Astrocyte (in vitro differentiated cells and primary cell): ENCODE results near the gene KLHDC10. TPM values are rescaled to one million over a fixed set of nuclear protein-coding genes. Genes with fewer than 3 reads are reported as not detected.
"Not testable (repeated sequence)": the region's sequence is repeated elsewhere in the genome, so short reads cannot be mapped to it uniquely, and the experiment has no call there.

Experiments used
- DNase-seq: peaks from one replicate; pipeline ENCODE4 v3.0.0-alpha.2; 2010; ENCODE audit warnings: low read depth
- FAIRE-seq: peaks from 2 replicates; lab custom pipeline; 2011; peaks lifted over from hg19 to GRCh38; lab: Jason Lieb, UNC
- H2AFZ ChIP-seq: 2 replicates; pipeline ENCODE4 v1.6.0; 2012; ENCODE audit warnings: low read depth, low read length, inconsistent platforms
- H3K27ac ChIP-seq: 2 replicates; pipeline ENCODE4 v1.5.1; 2011; ENCODE audit warnings: low read depth, low read length, inconsistent platforms
- H3K27me3 ChIP-seq: 2 replicates; pipeline ENCODE4 v1.6.0; 2011; ENCODE audit warnings: low read length, inconsistent platforms; ENCODE audit not compliant: insufficient read depth
- H3K36me3 ChIP-seq: 2 replicates; pipeline ENCODE4 v1.5.1; 2011; ENCODE audit warnings: low read length, inconsistent platforms; ENCODE audit not compliant: insufficient read depth
- H3K4me1 ChIP-seq: 2 replicates; pipeline ENCODE4 v1.5.1; 2011; ENCODE audit warnings: low read length, inconsistent platforms; ENCODE audit not compliant: insufficient read depth
- H3K4me2 ChIP-seq: 2 replicates; pipeline ENCODE4 v1.6.0; 2012; ENCODE audit warnings: low read length, inconsistent platforms
- H3K4me3 ChIP-seq: 2 replicates; pipeline ENCODE4 v1.5.1; 2011; ENCODE audit warnings: low read depth, mild to moderate bottlenecking, low read length, inconsistent platforms; ENCODE audit not compliant: insufficient read depth
- H3K79me2 ChIP-seq: 2 replicates; pipeline ENCODE4 v1.6.0; 2012; ENCODE audit warnings: mild to moderate bottlenecking, low read length, inconsistent platforms; ENCODE audit not compliant: insufficient read depth
- H3K9ac ChIP-seq: 2 replicates; pipeline ENCODE4 v1.6.0; 2012; ENCODE audit warnings: mild to moderate bottlenecking, low read length, inconsistent platforms
- H3K9me3 ChIP-seq: 2 replicates; pipeline ENCODE4 v1.5.1; 2012; ENCODE audit warnings: low read depth, mild to moderate bottlenecking, low read length, inconsistent platforms; ENCODE audit not compliant: insufficient read depth
- H4K20me1 ChIP-seq: 2 replicates; pipeline ENCODE4 v1.6.0; 2012; ENCODE audit warnings: low read length, inconsistent platforms; ENCODE audit not compliant: insufficient read depth
- H3K27ac Mint-ChIP-seq: one replicate; pipeline ENCODE4 v1.8.0; 2021; ENCODE audit warnings: mild to moderate bottlenecking, mixed read lengths; ENCODE audit not compliant: unreplicated experiment
- H3K27me3 Mint-ChIP-seq: one replicate; pipeline ENCODE4 v1.8.0; 2021; ENCODE audit warnings: low read depth, mixed read lengths; ENCODE audit not compliant: unreplicated experiment
- H3K36me3 Mint-ChIP-seq: one replicate; pipeline ENCODE4 v1.8.0; 2021; ENCODE audit warnings: low read depth, mixed read lengths; ENCODE audit not compliant: unreplicated experiment
- H3K4me1 Mint-ChIP-seq: one replicate; pipeline ENCODE4 v1.8.0; 2021; ENCODE audit warnings: low read depth, mixed read lengths; ENCODE audit not compliant: unreplicated experiment
- H3K4me3 Mint-ChIP-seq: one replicate; pipeline ENCODE4 v1.8.0; 2021; ENCODE audit warnings: mild to moderate bottlenecking, moderate library complexity, mixed read lengths; ENCODE audit not compliant: unreplicated experiment
- H3K9me3 Mint-ChIP-seq: one replicate; pipeline ENCODE4 v1.8.0; 2021; ENCODE audit warnings: mild to moderate bottlenecking, mixed read lengths; ENCODE audit not compliant: unreplicated experiment
- CTCF ChIP-seq: IDR thresholded peaks from 2 replicates; pipeline ENCODE4 v1.5.1; 2011; ENCODE audit warnings: low read depth, mild to moderate bottlenecking, inconsistent platforms, low read length, moderate library complexity; ENCODE audit not compliant: insufficient read depth
- EZH2 ChIP-seq: IDR thresholded peaks from 2 replicates; pipeline ENCODE4 v1.6.1; 2012; ENCODE audit warnings: mild to moderate bottlenecking, low read length, inconsistent platforms; ENCODE audit not compliant: insufficient read depth
- total RNA-seq: library from RNA; stranded (reverse); gene quantifications from 2 replicates; pipeline ENCODE4 v1.2.1, GENCODE V29; 2021

KLHDC10 gene
- total RNA-seq, 1 donor from 2014 or later, result 33.2 TPM

DNA sequence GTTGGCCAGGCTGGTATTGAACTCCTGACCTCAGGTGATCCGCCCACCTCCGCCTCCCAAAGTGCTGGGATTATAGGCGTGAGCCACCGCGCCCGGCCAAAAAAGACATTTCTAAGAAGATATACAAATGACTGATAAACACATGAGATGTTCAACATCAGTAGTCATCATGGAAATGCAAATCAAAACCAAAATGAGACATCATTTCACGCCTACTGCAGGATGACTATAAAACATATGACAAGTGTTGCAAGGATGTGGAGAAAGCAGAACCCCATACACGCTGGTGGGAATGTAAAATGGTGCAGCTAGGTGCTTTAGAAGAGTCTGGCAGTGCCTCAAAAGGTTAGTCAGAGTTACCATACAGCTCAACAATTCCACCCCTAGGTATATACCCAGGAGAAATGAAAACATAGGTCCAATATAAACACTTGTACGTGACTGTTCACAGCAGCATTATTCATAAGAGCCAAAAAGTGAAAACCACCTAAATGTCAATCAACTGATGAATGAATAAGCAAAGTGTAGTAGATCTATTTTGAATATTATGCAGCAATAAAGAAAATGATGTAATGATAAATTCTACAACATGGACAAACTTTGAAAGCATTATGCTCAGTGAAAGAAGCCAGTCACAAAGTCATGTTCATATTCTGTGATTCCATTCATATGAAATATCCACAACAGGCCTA is 110.4 kb downstream of the KLHDC10 start:
- no peak overlapping the region for H3K4me3 ChIP-seq
- peaks cover 18% of the 10 kb centered on the region for H3K36me3 ChIP-seq
- no peaks in the 10 kb centered on the region for H3K79me2 ChIP-seq
- Mint-ChIP-seq H3K9me3 (no peaks in the 10 kb centered on the region), H3K4me3 (no peak overlapping the region), H3K4me1 (no peaks in the 10 kb centered on the region), H3K36me3 (peaks cover 10% of the 10 kb centered on the region), H3K27ac (no peak overlapping the region), H3K27me3 (no peaks in the 10 kb centered on the region)
- H3K27me3 ChIP-seq, result no peaks in the 10 kb centered on the region
- H3K4me2 ChIP-seq, result no peak overlapping the region
- no peak overlapping the region for H3K9ac ChIP-seq
- TF ChIP-seq EZH2 (no peak), CTCF (no peak)
- no peaks in the 10 kb centered on the region for H4K20me1 ChIP-seq
- H3K9me3 ChIP-seq, result no peaks in the 10 kb centered on the region
- no peaks in the 10 kb centered on the region for H3K4me1 ChIP-seq
- DNase-seq (peak; percentile 89), FAIRE-seq (peak; percentile 50)
- peak overlapping the region; percentile 47 for H3K27ac ChIP-seq
- H2AFZ ChIP-seq, result no peak overlapping the region

DNA sequence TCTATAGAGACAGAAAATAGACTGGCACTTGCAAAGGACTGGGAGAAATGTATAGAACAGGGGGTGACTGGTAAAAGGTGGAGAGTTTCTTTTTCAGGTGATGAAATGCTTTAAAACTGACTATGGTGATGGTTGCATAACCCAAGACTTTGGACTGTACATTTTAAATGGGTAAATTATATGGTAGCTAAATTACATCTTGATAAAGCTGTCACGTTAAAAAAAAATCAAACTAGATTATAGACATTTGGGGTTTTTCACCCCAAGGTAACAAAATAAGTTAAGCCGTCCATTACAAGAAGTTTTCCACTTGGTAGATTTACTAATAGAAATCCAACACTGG is 110.9 kb downstream of the KLHDC10 start:
- no peak for DNase-seq
- Mint-ChIP-seq H3K4me1 (no peaks in the 10 kb centered on the region), H3K4me3 (no peak overlapping the region), H3K27me3 (no peaks in the 10 kb centered on the region), H3K27ac (no peak overlapping the region), H3K36me3 (peaks cover 10% of the 10 kb centered on the region), H3K9me3 (no peaks in the 10 kb centered on the region)
- no peaks in the 10 kb centered on the region for H3K4me1 ChIP-seq
- H3K9me3 ChIP-seq, result no peaks in the 10 kb centered on the region
- H3K4me3 ChIP-seq, result no peak overlapping the region
- FAIRE-seq, result no peak
- no peak overlapping the region for H3K9ac ChIP-seq
- no peak overlapping the region for H2AFZ ChIP-seq
- peak overlapping the region; percentile 47 for H3K27ac ChIP-seq
- no peaks in the 10 kb centered on the region for H3K27me3 ChIP-seq
- peaks cover 18% of the 10 kb centered on the region for H3K36me3 ChIP-seq
- no peak for TF ChIP-seq CTCF
- TF ChIP-seq EZH2, result no peak
- no peak overlapping the region for H3K4me2 ChIP-seq
- H3K79me2 ChIP-seq, result no peaks in the 10 kb centered on the region
- no peaks in the 10 kb centered on the region for H4K20me1 ChIP-seq

DNA sequence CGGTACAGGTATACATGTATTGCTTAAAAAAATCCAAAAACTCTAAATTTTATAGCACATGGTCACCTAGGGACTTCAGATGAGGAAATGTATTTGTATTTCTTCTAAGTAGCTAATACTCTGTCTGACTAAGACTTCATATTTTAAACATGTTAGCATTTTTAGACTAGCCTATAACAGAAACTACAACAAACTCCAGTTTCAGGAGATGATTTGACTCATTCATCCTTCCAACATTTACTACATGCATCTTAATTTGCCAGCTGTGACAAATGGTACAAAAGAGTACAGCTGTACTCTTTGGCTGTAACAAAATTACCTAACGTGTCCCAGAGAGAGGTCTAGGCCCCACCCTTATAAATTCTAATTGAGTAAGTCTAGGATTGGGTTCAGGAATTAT is 112.7 kb downstream of the KLHDC10 start:
- Histone ChIP-seq H3K4me2 (no peak overlapping the region), H2AFZ (no peak overlapping the region), H3K4me1 (no peaks in the 10 kb centered on the region), H3K36me3 (peaks cover 18% of the 10 kb centered on the region), H3K9ac (no peak overlapping the region), H4K20me1 (no peaks in the 10 kb centered on the region), H3K9me3 (no peaks in the 10 kb centered on the region), H3K27me3 (no peaks in the 10 kb centered on the region), H3K79me2 (no peaks in the 10 kb centered on the region), H3K27ac (no peak overlapping the region), H3K4me3 (no peak overlapping the region)
- Mint-ChIP-seq H3K36me3 (peaks cover 7% of the 10 kb centered on the region), H3K4me1 (no peaks in the 10 kb centered on the region), H3K27me3 (no peaks in the 10 kb centered on the region), H3K9me3 (no peaks in the 10 kb centered on the region), H3K27ac (no peak overlapping the region), H3K4me3 (no peak overlapping the region)
- no peak for DNase-seq
- TF ChIP-seq CTCF, result no peak
- TF ChIP-seq EZH2, result no peak
- no peak for FAIRE-seq

GRCh38 chr7:130184349-130184748 is 114.0 kb downstream of the KLHDC10 start:
- H3K4me2 ChIP-seq, H3K9me3 ChIP-seq, H3K9ac ChIP-seq, H3K4me1 ChIP-seq, DNase-seq, H3K36me3 Mint-ChIP-seq, H4K20me1 ChIP-seq, H3K27ac ChIP-seq, H3K27ac Mint-ChIP-seq, FAIRE-seq, H3K9me3 Mint-ChIP-seq, H3K27me3 Mint-ChIP-seq, H3K4me3 Mint-ChIP-seq, H2AFZ ChIP-seq, H3K79me2 ChIP-seq, H3K4me1 Mint-ChIP-seq, H3K4me3 ChIP-seq, H3K27me3 ChIP-seq: not testable (repeated sequence)
- peaks cover 18% of the 10 kb centered on the region for H3K36me3 ChIP-seq
